ENCODE data around the gene ELOVL6.

- TF ChIP-seq CTCF (IDR thresholded peaks at IDR 0.05): no peak
- TF ChIP-seq POLR2A (IDR thresholded peaks at IDR 0.05): no peak
These were observed 16.5 kb downstream of the ELOVL6 start for GRCh38 chr4:110181890-110182289.

Data from stomach (tissue), 4 donors.